ENCODE data around the gene CHID1. TPM values are rescaled to one million over a fixed set of nuclear protein-coding genes. Genes with fewer than 3 reads are reported as not detected.

CHID1 gene
- total RNA-seq, 1 donor from 2014 or later, result 74.6 TPM

- Histone ChIP-seq H3K79me2 (ENCODE audit: insufficient read depth, low read length) (peaks cover 27% of the 10 kb centered on the region), H3K4me1 (ENCODE audit: insufficient read depth, low read length) (peaks cover 28% of the 10 kb centered on the region), H3K4me3 (ENCODE audit: insufficient read depth, low read depth, low read length) (no peak overlapping the region), H2AFZ (ENCODE audit: low read depth, low read length) (no peak overlapping the region), H3K36me3 (ENCODE audit: insufficient read depth, low read length) (no peaks in the 10 kb centered on the region), H3K9ac (ENCODE audit: low read length) (no peak overlapping the region), H4K20me1 (ENCODE audit: insufficient read depth, low read length) (peaks cover 44% of the 10 kb centered on the region), H3K4me2 (ENCODE audit: low read length) (no peak overlapping the region), H3K27ac (ENCODE audit: low read depth, low read length) (no peak overlapping the region), H3K27me3 (ENCODE audit: insufficient read depth, low read length) (no peaks in the 10 kb centered on the region), H3K9me3 (ENCODE audit: insufficient read depth, low read depth, low read length) (no peaks in the 10 kb centered on the region)
- no peak for DNase-seq (ENCODE audit: low read depth)
- Mint-ChIP-seq H3K4me1 (ENCODE audit: low read depth, unreplicated experiment) (peaks cover 9% of the 10 kb centered on the region), H3K9me3 (ENCODE audit: unreplicated experiment) (no peaks in the 10 kb centered on the region), H3K4me3 (ENCODE audit: unreplicated experiment) (no peak overlapping the region), H3K36me3 (ENCODE audit: low read depth, unreplicated experiment) (peaks cover 2% of the 10 kb centered on the region), H3K27ac (ENCODE audit: unreplicated experiment) (no peak overlapping the region), H3K27me3 (ENCODE audit: low read depth, unreplicated experiment) (peaks cover 10% of the 10 kb centered on the region)
- TF ChIP-seq CTCF (IDR thresholded peaks at IDR 0.05; ENCODE audit: insufficient read depth, low read depth, low read length) (no peak), EZH2 (IDR thresholded peaks at IDR 0.05; ENCODE audit: insufficient read depth, low read length) (no peak)
- FAIRE-seq, result no peak
Measured at GRCh38 chr11:824292-824880, 86.2 kb downstream of the CHID1 start.

GRCh38 chr11:823441-824291, 86.9 kb downstream of the CHID1 start:
- H3K4me3 Mint-ChIP-seq (ENCODE audit: unreplicated experiment), result no peak overlapping the region
- no peaks in the 10 kb centered on the region for H3K9me3 ChIP-seq (ENCODE audit: insufficient read depth, low read depth, low read length)
- no peak overlapping the region for H3K27ac ChIP-seq (ENCODE audit: low read depth, low read length)
- H3K4me1 Mint-ChIP-seq (ENCODE audit: low read depth, unreplicated experiment), result peaks cover 9% of the 10 kb centered on the region
- peaks cover 2% of the 10 kb centered on the region for H3K36me3 Mint-ChIP-seq (ENCODE audit: low read depth, unreplicated experiment)
- TF ChIP-seq CTCF (IDR thresholded peaks at IDR 0.05; ENCODE audit: insufficient read depth, low read depth, low read length) (no peak), EZH2 (IDR thresholded peaks at IDR 0.05; ENCODE audit: insufficient read depth, low read length) (no peak)
- H2AFZ ChIP-seq (ENCODE audit: low read depth, low read length), result no peak overlapping the region
- FAIRE-seq, result no peak
- H3K27ac Mint-ChIP-seq (ENCODE audit: unreplicated experiment), result no peak overlapping the region
- peaks cover 26% of the 10 kb centered on the region for H3K4me1 ChIP-seq (ENCODE audit: insufficient read depth, low read length)
- H3K4me3 ChIP-seq (ENCODE audit: insufficient read depth, low read depth, low read length), result no peak overlapping the region
- no peaks in the 10 kb centered on the region for H3K9me3 Mint-ChIP-seq (ENCODE audit: unreplicated experiment)
- DNase-seq (ENCODE audit: low read depth), result no peak
- no peak overlapping the region for H3K4me2 ChIP-seq (ENCODE audit: low read length)
- H3K9ac ChIP-seq (ENCODE audit: low read length), result no peak overlapping the region
- peaks cover 27% of the 10 kb centered on the region for H3K79me2 ChIP-seq (ENCODE audit: insufficient read depth, low read length)
- H3K27me3 Mint-ChIP-seq (ENCODE audit: low read depth, unreplicated experiment), result peaks cover 10% of the 10 kb centered on the region
- H4K20me1 ChIP-seq (ENCODE audit: insufficient read depth, low read length), result peaks cover 43% of the 10 kb centered on the region
- no peaks in the 10 kb centered on the region for H3K27me3 ChIP-seq (ENCODE audit: insufficient read depth, low read length)
- H3K36me3 ChIP-seq (ENCODE audit: insufficient read depth, low read length), result no peaks in the 10 kb centered on the region

Measured in astrocyte (in vitro differentiated cells and primary cell).